GM04503 (cell line): ENCODE data around the gene SEMA3C.

ENCODE experiments used
- DNase-seq: peaks from one replicate; pipeline ENCODE4 v3.0.0-alpha.2; 2012; ENCODE audit warnings: low read depth

Gene SEMA3C

DNA sequence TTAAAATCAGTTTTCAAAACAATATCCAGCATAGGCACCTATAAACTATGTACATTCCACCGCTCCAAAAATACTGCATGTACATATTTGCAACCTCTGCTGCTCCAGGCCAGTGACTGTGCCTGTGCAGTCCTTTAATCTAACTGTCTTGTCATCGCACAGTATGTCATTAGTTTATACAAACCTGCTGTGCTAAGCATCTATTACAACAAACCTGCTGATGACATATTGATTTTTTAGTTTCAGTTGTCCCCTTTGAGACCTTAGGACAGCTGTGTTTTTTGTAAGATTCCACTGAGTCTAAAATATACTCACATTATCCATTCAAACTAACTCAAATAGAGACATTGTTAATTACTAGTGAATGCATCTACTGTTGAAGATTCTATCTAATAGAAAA, 33.1 kb downstream of the SEMA3C start:
- DNase-seq: no peak

DNA sequence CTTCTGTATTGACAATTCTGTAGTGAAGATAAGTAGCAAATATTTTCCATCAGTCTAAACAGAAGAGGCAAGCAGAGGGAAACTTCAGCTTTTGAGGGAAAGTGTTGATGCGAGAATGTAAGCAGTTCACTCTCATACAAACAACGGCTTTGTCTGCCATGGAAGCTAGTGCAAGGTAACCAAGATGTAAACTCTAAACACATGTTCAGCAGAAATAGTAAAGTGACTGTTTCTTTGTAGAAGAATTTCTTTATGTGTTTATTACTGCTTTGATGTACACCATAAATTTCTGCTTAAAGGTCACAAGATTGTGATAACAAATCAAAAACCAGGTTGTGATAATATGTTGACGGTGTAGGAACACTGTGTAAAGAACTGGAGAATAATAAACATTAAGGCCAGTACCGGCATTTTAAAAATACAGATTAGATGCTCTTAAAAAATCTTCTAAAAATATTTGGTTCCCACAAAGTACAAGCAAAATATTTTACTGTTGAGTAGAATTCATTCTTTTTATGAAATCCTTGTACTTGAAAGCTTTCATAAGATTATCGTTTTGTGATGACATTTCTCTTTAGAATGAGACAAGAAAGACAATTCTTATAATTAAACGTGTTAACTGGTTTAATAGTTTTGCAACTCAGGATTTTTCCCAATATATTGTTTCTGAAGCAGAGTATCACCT, 34.2 kb downstream of the SEMA3C start:
- no peak for DNase-seq

DNA sequence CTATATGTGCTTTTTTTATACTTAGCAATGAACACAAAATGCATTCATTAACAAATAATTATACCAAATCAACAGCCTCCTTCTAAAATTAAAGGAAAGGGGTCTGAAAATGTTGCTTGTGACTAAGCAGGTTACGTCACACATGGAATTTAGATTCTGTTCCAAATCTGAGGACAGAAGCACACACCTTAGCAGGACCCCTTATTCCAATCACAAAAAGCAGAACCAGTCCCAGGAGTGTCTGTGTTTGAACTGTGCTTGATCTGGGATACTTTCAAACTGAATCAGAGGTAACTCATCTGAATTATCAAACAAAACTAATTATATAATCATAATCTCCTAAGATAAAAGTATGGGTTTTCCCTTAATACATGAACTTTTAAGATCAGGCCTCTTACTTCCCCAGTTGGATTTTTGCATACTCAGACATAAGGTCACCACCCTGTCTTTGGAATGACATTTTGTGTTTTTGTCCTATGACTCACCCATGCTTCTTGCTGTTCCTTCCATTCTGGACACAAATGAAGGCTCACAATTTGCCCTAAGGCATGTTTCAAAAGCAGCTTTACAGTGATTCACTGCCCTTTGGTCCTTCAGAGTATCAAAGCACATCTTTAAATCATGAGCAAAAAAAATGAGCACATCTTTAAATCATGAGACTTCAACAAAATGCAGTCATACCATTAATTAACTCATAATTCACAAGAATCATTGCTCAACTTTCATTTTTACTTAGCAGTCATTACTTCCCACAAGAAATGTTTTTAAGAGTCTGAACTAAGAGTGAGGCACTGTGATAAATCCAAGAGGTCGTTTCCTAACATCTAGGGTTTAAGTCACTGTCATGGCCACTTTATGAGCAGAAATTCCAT, 35.5 kb downstream of the SEMA3C start:
- peak; percentile 99 for DNase-seq

DNA sequence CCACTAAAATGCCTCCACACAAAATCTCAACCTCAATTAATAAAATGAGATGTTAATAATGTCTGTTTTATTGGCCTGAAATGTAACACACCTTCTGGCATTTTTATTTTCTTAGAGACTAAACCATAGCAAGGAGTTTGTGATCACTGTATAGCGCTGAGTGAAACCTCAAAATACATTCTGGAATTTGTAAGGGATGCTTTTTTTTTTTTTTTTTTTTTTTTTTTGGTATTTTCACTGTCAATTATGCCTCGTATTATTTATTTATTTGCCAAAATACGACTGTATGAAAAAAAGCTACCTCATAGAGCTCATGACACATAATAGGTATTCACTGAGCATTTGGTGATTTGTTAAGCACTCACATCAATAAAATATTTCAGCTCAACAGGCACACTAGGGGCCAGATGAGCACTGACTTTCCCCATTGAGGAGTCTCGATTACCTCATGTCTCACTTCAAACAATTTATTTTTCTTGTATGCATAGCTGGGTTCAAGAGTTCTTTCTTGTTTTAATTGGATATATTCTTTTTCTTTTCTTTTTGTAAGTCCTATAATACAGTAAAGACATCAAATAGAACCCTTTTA, 36.5 kb downstream of the SEMA3C start:
- no peak for DNase-seq

DNA sequence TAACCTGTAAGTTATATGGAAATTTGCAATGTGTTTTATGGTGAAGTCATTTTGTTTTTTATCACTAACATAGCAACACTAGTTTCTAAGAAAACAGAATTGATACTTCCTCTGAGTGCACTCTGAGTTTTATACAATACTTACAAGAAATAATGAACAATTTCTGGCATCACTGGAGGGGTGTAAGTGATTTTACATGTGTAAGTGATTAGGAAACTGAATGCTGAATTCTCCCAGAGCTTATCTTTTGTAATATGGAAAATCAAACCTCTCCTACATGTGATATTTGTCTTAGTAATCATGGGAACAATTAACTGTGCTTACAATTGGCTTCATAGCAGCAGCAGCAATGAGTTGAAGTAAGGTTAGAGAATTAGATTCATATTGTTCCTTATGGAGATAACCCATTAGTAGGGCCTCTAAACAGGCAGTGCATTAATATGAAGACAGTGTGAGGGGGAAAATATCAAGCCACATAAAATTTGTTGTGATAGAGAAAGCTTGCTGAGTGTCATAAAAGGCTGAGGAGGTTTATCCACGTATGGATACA, 37.4 kb downstream of the SEMA3C start:
- no peak for DNase-seq

DNA sequence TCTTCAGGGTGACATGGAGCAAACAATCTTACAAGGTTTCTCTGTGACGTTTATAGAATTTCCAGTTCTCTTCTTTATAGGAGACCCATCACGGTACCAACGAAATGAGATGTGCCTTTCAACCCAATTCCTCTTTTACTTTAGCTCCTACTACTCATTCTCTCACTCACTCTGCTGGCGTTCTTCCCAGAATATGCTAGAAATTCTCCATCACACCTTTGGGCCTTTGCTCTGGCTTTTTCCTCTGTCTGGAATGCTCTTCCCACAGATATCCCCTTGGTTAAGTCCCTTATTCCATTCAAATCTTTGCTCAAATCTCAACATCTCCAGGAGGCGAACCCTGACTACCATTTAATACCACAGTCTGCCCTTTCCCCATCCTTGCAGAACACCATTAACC, 39.0 kb downstream of the SEMA3C start:
- no peak for DNase-seq

DNA sequence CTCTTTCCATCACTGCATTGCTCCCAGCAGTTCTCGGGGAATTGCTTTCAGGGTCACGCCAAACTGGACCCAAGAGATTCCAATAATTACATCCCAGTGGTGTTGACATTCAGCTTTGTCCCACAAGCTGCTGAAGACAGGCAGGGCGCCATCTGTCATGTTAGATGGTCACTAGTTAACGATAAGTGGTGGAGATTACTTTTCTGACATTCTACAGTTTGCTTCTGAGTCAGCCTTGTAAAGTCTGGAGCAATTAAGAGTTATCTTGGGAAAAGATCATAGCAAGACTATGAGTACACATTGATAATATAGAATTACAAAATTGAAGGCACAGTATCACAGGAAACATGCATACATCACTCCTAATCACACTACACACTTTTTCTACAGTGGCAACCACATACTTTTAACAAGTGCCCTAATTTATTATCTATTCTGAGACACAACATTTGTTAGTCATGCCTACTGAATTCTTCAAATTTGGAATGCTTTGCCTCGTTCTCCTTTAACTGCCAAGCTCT, 41.9 kb downstream of the SEMA3C start:
- peak; percentile 66 for DNase-seq

DNA sequence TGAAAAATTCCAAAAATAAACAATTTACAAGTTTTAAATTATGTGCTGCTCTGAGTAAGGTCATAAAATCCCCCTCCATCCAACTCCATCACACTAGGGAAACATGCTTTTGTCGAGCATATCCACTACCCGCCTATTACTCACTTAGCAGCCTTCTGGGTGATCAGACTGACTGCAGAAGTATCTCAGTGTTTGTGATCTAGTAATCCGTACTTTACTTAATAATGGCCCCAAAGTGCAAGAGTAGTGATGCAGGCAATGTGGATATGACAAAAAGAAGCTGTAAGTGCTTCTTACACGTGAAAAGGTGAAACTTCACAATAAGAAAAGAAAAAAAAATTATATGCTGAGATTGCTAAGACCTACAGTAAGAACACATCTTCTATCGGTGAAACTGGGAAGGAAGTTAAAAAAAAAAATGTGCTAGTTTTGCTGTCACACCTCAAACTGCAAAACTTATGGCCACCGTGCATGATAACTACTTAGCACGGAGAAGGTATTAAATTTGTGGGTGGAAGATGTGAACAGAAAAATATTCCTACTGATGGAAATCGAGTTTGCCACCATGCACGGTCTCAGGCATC, 43.2 kb downstream of the SEMA3C start:
- no peak for DNase-seq

DNA sequence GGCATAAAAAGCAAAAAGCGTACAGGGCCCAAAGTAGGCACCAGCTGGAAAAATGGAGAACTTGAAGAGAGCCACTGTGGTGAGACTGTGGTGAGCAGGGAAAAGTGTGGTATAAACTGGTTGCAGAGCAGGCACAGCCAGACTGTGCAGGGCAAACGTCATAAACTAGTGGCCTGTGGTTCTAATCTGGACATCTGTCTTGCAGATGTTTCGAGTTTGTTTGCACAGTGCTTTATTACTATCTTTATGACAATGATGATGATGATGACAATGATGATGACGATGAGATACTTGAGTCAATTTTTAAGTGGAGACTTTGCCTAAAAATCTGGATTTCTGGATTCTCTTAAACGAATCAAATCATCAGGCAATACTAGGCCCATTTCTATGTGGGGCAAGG, 45.7 kb downstream of the SEMA3C start:
- no peak for DNase-seq

DNA sequence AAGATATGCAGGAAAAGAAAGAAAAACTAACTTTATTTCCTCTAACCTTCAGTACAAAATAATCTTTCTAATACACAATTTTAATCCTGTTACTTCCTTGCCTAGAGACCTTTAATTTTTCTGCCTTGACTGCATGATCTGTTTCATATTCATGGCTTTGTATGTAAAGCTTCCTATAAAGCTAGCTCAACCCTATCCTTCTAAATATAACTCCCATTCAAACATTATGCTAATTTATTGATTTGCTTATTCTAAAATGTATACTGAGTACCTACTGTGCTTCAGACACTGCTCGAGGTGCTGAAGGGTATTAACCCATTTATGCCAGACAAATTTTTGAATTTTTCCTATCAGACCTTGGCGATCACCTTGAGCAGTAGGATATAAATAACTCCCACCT, 47.6 kb downstream of the SEMA3C start:
- no peak for DNase-seq

DNA sequence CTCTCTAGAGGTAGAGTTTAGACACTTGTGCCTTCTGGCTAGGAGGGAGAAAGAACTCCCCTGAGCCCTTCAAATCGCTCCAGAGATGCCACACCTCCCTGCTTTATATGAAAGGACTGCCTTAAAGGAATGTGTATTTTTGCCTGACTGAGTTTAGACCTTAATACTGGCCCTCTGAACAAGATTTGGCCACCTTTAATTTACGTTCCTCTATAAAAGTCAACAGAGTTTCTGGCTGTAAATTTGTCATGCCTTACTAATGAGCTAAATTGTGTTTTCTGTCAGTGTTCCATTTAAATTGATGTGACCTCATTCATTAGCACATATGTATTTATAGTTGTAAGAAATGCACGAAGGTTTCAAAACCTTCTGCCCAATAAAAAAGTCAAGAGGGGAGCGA, 48.0 kb downstream of the SEMA3C start:
- no peak for DNase-seq

DNA sequence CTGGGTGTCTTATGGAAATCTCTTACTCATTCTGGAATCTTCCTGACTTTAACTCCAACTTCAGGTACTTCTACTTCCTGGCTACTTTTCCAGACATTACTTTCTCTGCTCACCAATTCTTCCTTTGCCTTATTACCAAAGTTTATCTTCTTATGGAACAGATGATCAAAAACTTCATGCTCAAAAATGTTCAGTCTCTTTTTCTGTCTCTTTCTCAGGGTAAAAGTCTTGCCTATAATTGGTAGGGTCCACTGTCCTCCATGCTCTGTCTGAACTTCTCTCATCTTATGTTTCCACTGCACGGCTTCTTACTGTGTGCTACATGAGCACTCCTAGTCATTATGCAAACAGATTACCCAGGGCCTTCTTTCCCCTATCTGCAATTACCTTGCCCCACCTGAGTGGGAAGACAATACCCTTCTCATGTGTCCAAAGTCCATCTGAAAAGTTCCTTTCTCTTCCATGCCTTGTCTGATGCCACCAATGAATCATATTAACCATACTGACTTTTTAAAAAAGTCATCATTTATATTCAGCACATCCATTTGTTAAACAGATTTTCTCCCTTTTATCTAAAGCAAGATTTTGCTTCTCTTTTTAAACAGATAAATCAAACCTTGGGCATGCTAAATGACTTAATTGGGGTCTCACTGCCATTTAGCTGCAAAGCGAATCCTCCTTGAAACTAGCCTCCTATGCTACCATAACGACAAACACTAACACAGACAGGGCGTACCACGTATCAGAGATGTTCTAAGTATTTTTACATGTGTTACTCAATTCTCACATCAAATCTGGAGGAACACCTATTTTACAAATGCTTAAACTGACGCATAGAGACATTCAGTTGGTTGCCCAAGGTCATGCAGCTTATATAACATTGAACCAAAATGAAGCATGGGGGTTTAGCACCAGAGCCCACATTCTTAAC, 48.8 kb downstream of the SEMA3C start:
- no peak for DNase-seq

DNA sequence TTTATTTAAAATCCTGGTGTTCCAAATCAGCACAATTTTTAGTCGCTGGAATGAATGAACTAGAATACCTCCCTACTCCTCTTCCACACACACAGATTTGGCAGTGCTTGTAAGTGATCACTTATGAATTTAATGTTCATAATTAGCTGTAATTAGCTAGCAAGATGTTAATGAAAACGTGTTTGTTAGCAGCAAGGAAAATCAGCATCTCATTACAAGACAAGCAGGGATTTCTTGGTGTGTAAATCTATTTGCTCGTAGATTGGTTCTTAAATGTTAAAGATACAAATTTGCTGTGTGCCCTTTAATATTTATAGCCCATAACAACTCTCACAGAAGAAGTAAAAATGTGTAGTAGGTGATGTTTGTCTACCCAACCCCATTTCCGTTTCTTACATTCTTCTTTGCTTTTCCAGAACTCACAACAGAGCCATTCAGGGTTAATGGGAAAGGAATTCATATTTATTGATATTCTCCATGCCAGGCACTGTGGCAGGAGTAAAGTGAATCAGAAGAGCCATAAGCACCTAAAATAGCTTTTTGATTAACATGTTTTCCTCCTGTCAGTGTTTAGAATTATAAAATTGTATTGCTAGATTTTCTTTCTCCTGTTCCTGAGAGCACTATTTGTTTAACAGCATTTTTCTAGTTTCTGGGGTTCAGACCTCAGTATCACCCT, 49.6 kb downstream of the SEMA3C start:
- DNase-seq: no peak

DNA sequence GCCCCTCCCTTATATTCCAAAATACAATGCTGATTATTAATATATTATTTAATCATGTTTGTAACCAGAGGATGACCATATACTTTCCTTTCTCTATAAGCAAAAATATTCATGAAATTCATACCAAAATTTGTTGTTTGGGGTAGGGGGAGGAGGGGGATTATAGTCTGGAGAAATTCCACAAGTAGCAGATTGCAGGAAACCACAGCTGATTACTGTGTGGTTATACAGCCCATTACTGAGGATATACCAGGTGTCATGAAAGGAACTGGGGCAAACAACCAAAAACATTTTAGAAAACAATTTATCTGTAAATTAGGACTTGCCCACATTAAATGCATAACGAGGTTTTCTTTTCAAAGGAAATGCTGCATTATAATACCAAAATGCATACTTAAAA, 50.3 kb downstream of the SEMA3C start:
- no peak for DNase-seq

DNA sequence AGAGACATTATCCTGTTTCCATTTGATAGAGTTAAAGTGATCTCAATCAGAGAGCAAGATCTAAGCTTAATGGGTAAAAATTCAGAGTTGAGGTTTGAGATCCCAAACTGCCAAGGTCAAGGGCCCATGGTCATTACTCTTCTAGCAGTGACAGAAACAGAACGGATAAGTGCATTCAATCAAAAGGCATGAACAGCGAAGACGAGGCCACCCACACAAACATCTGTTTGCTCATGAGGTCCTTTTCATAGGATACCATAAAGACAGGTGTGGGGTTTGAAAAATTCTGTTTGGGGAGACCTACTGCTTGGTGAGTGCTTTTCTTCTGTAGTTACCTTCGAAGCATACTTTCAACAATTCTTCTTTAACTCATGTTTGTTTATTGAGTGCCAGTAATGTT, 58.3 kb downstream of the SEMA3C start:
- DNase-seq: no peak

DNA sequence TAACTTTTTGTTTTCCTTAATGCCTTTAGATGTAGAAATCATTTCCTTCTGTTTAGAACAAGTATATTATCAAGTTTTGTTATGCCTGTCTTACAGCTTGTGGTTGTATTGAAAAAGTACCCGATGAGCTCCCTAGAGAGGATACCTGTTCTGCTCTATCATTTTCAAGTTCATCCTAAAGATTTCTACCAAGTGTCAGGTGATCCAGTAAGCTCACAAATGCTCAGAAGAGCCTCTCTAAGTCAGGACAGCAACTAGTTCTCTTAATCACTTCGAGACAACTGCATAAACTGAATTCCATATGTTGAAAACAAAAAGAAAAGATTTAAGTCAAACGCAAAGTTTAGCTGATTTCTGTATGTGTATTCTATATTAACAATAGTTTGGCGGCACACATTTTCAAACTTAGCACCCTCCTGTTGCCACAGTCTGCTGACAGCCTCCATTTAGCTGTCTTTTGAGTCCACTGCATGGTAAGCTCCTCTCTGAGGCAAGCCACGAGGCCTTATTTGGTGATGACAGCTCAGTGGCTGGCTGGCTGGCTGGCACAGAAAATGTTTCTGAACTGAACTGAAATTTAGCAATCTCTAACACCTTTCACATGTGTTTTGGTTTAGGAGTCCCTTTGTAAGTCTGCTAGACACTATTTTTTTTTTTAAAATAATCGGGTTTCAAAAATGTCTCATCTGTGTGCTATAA, 59.4 kb downstream of the SEMA3C start:
- DNase-seq: peak; percentile 27

DNA sequence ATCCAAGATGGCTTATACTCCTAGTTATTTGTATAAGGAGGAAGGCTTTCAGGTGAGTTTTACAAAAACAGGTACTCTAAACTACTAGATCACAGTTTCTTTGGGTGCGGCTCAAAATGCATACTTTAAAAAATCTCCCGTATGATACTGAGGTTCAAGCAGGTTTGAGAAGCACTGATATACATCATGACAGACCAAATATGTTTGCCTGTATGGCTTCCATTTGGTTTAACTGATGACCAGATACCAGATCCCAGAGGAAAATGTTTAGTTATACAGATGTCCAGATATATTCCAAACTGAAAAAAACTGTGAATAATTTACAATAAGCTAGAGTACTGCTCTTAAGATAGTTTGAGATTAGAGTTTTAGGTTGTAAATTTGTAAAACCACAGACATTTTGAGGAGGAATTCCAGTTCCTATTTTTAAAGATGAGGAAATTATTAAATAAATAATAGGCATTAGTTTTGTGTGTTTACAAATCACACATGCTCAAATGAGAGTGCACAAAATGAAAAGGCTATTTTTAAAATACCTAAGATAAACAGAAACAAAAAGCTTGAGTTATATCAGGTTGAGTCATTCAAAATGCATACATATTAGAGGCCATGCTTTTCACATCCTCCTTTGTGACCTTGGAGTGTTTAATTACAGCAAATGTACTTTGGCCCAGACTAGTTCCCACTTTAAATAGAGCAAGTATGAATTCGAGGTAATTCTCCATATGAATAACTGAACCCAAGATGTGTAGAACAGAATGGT, 60.5 kb downstream of the SEMA3C start:
- DNase-seq: no peak

DNA sequence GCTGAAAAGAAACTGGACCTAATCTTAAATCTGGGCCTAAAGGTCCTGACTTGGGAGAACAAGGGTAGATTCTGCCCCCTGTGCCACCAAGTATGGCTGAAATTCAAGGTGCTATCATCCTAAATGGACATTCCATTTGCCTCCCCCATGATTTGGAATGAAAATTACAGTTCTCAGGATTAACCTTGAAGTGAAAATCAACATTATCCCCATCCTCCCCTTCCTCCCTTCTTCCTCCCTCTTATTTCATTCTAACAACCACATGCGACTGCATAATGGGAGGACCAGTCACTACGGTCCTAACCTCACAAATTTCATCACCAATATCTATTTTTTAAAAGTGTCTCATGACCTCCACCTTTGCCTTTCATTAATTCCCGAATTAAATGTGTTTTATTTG, 62.1 kb downstream of the SEMA3C start:
- DNase-seq: no peak

DNA sequence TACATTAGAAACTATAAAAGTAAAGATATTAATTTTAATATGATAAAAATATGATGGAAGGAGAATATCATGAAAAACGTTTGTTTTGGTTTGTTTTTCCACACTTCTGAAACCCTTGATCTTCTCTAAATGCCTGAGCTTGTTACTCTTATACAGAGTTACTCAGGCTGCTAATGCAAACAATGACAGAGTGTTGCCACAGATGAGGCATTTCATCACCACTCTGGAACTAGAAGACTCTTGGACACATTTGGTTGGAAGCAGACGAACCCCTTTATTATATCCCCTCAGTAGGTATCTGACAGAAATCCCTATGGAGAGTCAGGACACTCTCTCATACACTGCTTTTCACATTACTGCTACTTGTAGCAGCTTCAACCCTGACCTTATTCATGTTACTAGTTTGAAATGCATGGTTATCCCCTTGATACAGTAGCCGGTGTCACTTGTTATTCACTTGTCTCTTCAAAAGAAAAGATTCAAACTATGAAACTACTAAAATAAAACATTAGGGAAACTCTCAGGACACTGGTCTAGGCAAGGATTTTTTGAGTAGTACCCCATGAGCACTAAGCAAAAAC, 66.9 kb downstream of the SEMA3C start:
- DNase-seq: no peak
